OCI-LY1 (cell line): Measurements from ENCODE around the gene GIMAP6.
"Not testable (repeated sequence)": the region's sequence is repeated elsewhere in the genome, so short reads cannot be mapped to it uniquely, and the experiment has no call there.

ENCODE experiments used
- CTCF ChIP-seq: fragments of 200-600 bp; sonication (generic), shearing (Covaris generic); IDR thresholded peaks from 2 replicates; pipeline ENCODE4 v1.5.1; 2017; ENCODE audit warnings: mild to moderate bottlenecking, antibody characterized with exemption, low read length, moderate library complexity, mixed read lengths
- EZH2 ChIP-seq: fragments of 200-600 bp; sonication (generic), shearing (Covaris generic); IDR thresholded peaks from 2 replicates; pipeline ENCODE4 v1.8.0; 2017; ENCODE audit warnings: borderline replicate concordance, mixed run types, mild to moderate bottlenecking, antibody characterized with exemption, low read length, moderate library complexity, mixed read lengths

DNA sequence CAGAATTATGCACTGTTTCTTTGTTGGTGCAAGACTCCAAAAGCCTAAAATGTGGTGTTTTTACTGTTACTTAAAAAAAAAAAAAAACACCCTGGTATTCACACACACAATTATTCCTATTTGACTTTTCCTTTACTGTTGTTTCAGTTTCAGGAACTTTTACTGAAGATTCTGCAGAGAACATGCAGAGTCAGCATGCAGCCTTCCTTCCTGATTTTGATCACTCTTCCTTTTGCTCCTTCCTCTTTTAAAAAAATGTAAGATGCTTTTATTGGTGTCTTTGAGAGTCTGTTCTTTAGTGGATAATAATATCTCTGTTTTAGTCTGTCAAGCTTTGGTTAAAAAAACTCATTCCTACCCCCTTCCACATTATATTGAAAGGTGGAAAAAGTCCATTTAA lies 44.1 kb upstream of the GIMAP6 start:
- not testable (repeated sequence) for TF ChIP-seq CTCF, EZH2
